Subcutaneous preadipocyte (primary cell): ENCODE results near the gene B3GNT2. TPM values are rescaled to one million over a fixed set of nuclear protein-coding genes. Genes with fewer than 3 reads are reported as not detected.

Experiments used
- small RNA-seq: library from RNA; depleted of rRNA; stranded (forward); fragments of <200 nt; gene quantifications from one replicate; pipeline ENCODE3, GENCODE V24; 2012
- total RNA-seq: library from RNA; depleted of rRNA; stranded (reverse); fragments of >200 nt; gene quantifications from 2 replicates; pipeline ENCODE4 v1.2.3, GENCODE V29; 2012

The B3GNT2 gene, protein sequence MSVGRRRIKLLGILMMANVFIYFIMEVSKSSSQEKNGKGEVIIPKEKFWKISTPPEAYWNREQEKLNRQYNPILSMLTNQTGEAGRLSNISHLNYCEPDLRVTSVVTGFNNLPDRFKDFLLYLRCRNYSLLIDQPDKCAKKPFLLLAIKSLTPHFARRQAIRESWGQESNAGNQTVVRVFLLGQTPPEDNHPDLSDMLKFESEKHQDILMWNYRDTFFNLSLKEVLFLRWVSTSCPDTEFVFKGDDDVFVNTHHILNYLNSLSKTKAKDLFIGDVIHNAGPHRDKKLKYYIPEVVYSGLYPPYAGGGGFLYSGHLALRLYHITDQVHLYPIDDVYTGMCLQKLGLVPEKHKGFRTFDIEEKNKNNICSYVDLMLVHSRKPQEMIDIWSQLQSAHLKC
- 7.3 and 13.1 TPM in 2 replicates for total RNA-seq

DNA sequence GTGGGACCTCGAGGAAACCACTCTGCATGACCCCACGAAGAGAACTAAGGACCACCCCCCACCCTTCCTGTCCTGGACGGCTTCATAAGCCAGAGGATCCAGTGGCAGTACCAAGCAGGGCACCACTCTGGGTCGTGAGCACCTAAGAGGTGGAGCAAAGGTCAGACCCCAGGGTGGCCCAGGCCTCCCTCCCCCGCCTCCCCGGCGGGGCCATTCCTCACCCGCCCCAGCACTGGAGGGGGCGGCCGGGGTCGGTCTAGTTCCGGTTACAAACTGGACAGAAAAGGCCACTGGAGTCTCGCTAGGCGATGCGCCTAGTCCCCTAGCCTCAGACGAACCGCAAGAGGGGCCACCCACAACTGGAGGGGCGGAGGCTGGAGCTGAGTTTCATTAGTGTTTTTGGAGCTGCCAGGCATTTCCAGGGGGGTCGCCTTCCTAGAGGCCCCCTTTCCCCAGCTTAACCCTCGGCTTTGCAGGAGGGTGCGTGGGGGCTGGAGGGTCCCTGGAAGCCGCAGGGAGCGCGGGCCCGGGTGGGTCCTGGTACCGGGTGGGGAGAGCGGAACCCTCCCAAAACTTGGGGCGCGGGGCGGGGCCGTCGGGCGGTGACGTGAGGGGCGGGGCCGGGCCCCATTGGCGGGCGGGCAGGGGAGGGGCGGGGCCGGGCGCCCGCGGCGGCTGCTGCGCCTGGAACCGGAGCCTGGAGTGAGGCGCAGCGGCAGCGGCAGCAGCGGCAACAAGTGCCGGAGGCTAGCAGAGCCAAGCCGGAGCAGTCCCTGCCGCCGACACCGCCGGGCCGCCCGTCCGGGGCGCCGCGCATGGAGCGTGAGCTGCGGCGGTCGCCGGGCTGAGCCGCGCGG lies at the start of gene B3GNT2:
TSS of gene B3GNT2 (plus strand) at position 695 of the 857 bp plus-strand sequence. CDS start 26,106 bp downstream, outside the sequence.

Small RNAs within 50 kb of the gene (small RNA-seq; reads per million reads assigned to genes)
- not detected for gene MIR5192
- gene RN7SL51P = not detected
